ENCODE data around the gene ALMS1.
"Not testable (repeated sequence)": the region's sequence is repeated elsewhere in the genome, so short reads cannot be mapped to it uniquely, and the experiment has no call there.

The ALMS1 gene

DNA sequence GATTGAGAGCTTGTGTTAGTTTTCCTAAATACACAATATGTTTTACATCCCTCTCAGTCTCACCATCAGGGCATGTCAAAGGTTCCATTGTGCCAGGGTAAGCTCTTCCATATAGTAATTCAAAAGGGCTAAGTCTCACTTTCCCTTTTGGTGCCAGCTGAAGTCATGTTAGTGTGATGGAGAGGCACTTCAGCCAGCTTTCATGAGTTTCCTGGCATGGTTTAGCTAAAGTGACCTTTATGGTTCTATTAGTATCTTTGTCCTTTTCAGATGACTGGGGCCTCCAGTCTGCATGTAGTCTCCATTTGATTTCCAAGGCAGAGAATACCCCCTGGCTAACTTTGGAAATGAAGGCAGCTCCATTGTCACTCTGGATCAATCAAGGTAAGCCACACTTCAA, 229.4 kb downstream of the ALMS1 start:
- no peak for DNase-seq (ENCODE audit: low spot score)

DNA sequence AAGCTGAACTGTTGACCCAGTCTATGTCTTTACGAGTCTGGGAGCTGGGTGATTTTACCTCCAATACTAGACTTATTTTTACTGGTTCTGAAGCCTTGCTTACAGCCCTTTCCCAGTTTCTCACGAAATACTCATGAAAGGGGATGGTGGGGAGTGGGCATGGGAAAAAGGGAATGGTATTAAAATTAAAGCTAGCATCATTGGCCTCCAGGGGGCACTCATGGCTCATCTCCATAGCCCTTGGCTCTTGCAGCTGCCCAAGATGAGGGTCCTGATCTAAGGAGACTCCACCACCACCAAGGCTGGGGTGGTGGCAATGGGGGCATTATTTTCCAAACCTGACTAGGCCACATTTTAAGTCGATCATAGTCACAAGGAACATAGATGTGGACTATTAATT, 234.3 kb downstream of the ALMS1 start:
- not testable (repeated sequence) for DNase-seq (ENCODE audit: low spot score)

GRCh38 chr2:73624036-73624435, 238.4 kb downstream of the ALMS1 start:
- not testable (repeated sequence) for DNase-seq (ENCODE audit: low spot score)

DNA sequence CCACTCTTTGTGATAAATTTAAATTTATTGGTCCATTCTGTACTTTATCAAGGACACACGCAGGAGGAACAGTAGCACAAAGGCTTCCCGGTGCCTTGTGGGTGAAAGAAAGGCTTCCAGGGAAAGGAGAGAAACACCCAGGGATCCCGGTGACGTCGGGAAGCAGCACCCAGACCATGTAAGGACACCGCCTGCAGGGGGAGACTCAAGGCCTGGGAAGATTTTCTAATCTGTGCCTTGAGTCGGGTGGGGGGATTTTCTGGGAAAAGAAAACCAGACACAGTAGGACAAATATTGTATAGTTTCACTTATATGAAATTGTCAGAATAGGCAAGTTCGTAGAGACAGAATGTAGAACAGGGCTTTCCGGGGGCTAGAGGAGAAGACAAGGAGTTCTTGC, 239.0 kb downstream of the ALMS1 start:
- not testable (repeated sequence) for DNase-seq (ENCODE audit: low spot score)

DNA sequence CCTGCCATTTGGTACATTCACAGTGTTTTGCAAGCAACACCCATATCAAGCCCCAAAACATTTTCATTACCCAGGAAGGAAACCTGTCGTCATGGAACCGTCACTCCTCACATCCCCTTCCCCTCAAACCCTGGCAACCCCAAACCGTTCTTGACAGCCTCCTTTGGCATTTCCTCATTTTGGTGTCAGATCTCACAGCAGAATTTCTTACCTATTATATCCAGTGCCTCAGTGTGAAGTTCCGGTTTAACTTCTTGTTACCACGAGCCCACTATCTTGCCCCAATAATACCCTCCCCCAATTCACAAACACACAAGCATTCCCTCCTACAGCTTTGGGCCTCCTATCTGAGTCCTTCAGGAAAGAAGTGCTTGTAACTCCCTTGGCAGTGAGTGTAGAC, 240.6 kb downstream of the ALMS1 start:
- DNase-seq (ENCODE audit: low spot score) = not testable (repeated sequence)

DNA sequence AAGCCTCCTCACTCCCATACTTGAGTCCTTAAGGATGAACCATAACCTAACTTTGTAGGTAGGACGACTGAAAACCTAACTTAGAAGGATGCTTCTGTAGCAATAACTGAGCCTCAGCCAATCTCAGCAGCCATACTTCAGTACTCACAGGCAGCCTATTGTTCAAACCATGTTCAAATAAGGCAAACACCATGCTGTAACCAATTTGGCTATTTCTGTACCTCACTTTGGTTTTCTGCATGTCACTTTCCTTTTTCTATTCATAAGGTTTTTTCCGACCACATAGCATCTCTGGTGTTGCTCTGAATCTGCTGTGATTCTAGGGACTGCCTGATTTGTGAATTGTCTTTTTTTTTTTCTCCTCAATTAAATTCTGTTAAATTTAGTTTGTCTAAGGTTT, 242.9 kb downstream of the ALMS1 start:
- not testable (repeated sequence) for DNase-seq (ENCODE audit: low spot score)

GRCh38 chr2:73630662-73631266, 245.1 kb downstream of the ALMS1 start:
- DNase-seq (ENCODE audit: low spot score) = peak; percentile 5

DNA sequence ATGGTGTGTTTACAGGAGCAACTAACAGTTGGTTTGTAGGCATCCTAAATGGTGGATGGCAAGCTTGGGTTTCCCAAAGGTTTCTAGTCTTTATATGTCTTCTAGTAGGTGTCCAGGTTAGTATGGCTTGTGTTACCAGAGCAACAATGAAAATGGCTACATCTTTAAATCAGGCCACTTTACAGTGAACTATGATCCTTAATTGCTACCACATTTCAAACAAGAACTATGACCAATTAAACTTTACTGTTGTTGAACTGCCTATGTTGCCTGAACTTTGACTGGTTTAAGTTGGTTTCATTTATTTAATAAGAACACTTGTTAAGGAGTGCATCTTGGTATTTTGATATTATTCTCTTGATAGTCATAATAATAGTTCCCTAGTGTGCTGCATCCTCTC, 251.3 kb downstream of the ALMS1 start:
- DNase-seq (ENCODE audit: low spot score) = not testable (repeated sequence)

DNA sequence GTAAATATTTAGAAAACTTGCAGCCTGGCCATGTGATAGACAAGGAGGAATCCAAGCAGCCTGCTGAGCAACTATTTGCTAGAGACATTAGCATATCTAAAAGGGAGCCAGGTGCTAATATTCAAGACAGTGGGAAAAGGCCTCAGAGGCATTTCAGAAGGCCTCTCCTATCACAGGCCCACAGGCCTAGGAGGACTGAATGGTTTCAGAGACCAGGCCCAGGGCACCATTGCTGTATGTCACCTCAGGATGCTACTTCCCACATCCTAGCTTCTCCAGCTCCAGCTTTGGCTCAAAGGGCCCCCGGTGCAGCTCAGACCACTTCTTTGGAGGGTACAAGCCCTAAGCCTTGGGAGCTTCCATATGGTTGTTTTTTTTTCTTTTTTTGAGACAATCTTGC, 252.8 kb downstream of the ALMS1 start:
- DNase-seq (ENCODE audit: low spot score) = no peak

GRCh38 chr2:73640511-73640911, 254.9 kb downstream of the ALMS1 start:
- DNase-seq (ENCODE audit: low spot score) = no peak

- no peak for DNase-seq (ENCODE audit: low spot score)
These were observed 255.5 kb downstream of the ALMS1 start for GRCh38 chr2:73640946-73641766.

- DNase-seq (ENCODE audit: low spot score) = no peak
These were observed 256.1 kb downstream of the ALMS1 start for GRCh38 chr2:73641767-73642062.

DNA sequence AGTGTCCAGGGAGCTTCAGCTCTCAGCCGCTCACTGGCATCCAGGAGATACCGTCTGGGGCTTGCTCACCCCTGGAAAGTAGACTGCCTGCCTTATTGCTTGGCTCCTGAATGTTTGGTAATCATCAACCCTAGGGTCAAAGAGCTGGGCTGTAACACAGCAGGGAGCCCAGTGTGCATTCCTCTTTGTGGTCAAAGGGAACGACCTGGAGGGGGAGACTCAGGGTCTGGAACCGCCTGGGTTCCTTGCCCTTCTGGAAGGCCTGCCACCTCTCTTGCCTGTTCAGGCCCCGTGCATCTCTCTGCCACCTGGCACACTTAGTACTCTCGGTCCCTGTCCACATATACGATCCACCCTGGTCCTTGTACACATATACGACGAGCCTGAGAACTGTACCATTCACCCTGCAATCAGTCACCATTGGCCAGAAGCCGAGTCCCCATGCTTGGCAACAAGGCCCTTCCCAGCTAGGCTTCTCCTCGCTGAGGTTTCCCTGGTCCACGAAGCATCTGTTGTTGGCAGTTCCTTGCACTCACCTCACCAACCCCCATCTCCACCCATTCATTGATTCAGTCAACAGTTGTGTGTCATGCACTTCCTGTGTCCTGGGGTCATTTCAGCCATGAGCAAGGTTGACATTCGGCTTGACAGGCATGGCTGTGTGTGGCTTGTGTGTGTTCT, 256.8 kb downstream of the ALMS1 start, which contains the start of gene NAT8:
Gene NAT8, minus strand, starts transcription at position 85 of the 681 bp plus-strand sequence. CDS start 794 bp downstream, outside the sequence.
- no peak for DNase-seq (ENCODE audit: low spot score)

GRCh38 chr2:73647690-73648089, 262.1 kb downstream of the ALMS1 start:
- not testable (repeated sequence) for DNase-seq (ENCODE audit: low spot score)

DNA sequence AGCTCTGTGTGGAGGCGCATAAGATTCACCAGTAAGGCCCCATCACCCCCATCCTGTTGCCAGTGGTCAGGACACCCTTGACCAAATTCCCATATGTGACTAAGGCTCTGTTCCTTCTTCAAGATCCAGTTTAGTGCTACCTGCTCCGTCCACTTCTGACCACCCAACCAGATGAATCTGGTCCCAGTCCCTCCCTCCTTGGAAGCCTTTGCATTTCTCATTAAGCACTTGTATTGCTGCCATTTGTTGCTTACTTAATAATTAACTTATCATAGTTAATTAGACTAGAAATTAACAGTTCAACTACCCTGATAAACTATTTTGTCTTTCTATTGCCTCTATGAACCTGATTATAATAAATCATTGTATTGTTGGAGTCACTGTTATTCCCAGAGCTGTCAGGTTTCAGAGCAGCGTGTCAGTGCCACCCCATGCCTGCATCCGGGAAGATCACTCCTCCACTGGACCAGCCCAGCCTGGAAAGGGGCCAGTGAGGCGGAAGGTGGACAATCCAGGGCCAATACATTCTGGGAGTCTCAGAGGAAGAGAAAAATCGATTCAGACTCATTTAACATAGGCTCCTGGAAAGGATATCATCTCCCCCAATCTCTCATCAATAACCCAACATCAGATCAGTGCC, 266.1 kb downstream of the ALMS1 start:
- DNase-seq (ENCODE audit: low spot score) = no peak

DNA sequence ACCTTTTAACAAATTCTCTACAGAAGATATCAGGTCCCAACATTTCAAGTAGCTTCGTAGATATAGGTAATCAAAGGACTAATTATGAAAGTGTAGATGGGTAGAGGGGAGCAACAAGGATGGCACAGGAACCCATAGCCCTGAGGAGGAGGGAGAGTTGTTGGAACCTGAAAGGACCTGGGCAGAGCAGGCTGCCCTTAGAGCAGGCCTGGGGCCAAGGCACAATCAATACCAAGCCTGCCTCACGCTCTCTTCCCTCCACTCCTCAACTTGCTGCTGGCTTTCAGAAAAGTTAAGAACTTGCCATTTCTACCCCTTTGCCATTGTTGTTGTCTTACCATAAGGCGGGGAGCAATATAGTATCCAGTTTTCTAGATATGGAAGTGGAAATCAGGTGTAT, 266.7 kb downstream of the ALMS1 start:
- DNase-seq (ENCODE audit: low spot score) = no peak

GRCh38 chr2:73654175-73654574, 268.5 kb downstream of the ALMS1 start:
- no peak for DNase-seq (ENCODE audit: low spot score)
